Ramos (cell line): ENCODE results near the gene ARAP1.

Source experiments
- in situ Hi-C: fragments of 300-500 bp; cut with MboI; formaldehyde crosslinking; loops from one replicate; pipeline ENCODE4 v1.14.3; 2022; ENCODE audit warnings: low sequenced_read_pairs; ENCODE audit not compliant: unreplicated experiment

ARAP1 gene

DNA sequence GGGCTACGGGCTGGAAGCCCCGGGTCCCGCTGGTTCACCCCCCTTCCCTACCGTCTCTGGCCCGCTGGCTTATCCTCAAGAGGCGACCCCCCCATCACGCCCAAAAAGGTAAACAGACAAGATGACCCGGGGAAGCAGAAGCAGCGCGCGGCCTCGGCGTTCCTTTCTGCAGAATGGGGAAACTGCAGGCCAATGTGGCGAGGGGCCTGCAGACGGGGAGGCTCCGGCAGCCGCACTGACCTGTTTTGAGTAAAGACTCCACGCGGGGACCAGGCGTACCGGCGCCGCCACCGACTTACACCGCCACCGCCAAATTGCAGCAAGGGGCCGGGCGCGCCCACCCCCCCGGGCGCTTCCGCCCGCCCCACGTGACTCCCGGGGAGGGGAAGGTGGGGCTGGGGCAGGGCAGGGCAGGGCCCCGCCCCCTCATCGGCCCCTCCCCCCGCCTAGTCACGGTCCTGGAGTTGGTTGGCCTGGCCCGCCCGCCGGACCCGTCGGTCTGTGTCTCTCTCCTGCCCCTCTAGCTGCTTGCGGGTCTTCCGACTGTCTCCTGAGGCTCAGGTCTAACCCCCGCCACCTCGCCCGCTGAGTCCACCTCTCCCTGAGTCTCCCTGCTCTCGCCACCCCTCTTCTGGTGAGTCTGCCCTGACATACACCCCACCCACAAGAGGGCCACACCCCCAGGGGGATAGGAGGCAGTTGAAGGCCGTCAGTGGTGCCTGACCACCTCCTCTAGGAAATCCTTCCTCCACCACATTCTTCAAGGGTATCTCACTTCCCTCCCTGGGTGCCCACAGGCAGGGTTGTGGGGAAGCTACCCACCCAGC lies at the start of gene ARAP1:
TSS of gene ARAP1 (minus strand) at position 321 of the 827 bp plus-strand sequence. CDS start 25,280 bp downstream, outside the sequence.
- in situ Hi-C loops = no loop called here

DNA sequence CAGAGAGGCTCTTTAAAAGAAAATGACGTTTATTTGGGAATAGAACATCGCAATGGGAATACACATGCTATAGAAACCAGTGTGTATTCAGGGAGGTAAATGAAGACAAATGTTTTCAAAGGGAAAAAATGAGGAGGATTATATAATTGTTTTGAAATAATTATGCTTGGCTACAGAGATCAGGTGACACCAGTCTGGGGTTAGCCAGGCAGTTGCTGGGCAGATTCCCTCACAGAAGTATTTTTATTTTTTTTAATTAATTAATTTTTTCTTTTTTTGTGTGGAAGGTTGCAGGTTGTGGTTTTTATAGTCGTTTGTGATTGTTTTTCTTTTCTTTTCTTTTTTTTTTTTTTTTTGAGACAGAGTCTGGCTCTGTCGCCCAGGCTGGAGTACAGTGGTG lies 47.2 kb upstream of the ARAP1 start:
- in situ Hi-C loops = no loop called here

DNA sequence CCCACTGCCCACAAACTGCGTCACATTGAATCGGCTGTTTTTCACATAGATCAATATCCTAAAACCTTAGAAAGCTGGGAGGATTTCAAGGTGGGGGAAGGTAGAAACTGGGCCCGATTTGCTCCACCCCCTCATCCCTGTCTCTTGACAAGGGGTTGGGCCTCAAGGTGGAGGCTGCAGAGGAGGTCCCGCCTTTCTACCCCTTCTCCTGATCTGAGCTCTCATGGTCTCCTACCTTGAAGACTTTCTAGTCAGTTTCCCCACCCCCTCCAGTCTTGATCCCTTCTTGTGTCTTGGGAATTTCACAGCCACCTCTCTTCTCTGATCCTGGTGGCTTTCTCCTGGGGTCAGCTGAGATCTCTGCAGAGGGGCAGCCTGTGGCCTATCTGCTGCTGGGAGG lies 46.2 kb upstream of the ARAP1 start:
- in situ Hi-C loops = no loop called here

DNA sequence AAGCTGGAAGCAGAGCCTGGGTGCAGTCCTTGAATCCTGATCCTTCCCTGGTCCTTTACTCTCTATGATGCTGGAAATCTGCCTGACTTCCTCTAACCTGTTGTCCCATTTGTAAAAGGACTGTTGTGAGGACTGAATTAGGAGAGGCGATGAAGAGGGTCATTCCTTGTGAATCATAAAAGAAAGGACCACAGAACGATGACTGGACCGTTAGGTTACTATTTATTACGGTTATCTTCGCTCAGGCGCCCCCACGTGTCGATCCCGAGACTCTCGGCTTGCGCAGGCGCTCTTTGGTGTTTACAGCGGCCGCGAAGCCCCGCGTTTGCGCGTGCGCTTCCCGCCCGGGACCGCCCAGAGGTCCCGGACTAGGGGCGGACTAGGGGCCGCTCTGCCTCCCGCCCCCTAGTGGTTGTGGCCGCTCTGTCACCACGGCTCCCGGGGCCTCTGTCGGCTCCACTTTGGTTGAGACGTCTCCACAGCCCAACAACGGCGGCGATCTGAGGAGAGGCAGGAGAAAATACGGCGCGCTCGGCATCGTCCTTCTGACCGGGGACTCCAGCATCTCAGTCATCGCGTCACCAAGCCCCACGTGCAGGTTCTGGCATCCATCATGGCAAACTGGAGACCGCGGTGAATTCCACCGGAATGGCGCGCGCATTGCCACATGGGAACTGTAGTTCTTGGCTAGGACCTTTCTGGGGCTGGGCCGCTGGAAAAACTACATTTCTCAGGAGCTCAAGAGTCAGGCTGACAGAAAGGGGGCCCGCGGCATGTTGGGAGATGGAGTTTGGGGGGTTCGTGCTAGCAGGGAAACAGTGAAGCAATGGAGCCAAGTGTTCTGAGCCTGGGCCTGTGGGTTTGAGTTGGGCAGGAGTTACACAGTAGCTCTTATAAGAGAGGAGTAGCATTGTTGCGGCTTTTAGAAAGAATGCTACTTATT lies 41.5 kb upstream of the ARAP1 start, which contains the start of gene STARD10:
TSS of gene STARD10 (minus strand) at position 623 of the 943 bp plus-strand sequence. CDS start 12,866 bp downstream, outside the sequence.
- in situ Hi-C loops = loop anchor here (5.0 kb wide), 1 partner anchor 71 kb away; no protein-coding TSS in a partner anchor

DNA sequence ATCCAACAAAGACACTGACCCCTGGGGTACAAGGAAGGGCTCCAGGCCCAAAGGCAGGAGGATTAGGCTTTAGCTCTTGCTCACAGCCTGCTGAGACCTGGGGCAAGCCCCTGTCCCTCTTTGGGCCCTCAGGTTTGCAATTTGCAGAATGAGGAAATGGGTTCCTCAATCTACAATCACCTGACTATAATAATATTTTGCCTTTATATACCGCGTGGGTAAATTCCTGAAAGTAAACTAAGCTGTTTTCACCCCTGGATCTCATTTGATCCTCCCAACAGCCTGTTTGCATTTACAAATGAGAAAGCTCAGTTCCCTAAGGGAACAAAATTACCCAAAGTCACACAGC lies 40.8 kb upstream of the ARAP1 start:
- in situ Hi-C loops = loop anchor here (5.0 kb wide), 1 partner anchor 71 kb away; no protein-coding TSS in a partner anchor

DNA sequence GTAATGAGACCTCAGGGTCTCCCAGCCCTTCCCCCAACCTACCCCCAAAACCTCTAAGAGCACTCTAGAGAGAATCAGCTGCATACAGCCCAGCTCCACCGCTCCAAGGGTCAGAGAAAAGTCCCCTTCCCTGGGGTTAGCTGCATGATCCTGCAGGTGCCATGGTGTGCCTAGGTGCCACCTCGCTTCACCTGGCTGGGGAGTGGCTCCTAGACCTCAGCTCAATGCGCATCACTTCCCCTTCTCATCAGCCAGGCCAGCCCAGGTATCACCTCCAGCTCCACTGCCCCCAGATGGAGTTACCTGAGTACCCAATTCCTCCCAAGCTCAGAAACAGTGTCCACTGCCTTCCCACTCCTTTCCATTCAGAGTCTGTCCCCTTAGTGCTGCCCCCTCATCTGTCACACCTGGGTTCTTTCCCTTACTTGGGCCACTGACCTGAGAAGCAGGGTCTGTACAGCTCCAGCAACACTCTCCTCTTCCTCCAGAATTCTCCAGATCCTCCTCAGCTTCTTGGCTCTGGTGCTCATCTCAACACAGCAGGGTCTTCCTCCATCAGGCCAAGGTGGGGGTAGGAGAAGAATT lies 40.3 kb upstream of the ARAP1 start:
- in situ Hi-C loops = loop anchor here (5.0 kb wide), 1 partner anchor 70 kb away; no protein-coding TSS in a partner anchor

DNA sequence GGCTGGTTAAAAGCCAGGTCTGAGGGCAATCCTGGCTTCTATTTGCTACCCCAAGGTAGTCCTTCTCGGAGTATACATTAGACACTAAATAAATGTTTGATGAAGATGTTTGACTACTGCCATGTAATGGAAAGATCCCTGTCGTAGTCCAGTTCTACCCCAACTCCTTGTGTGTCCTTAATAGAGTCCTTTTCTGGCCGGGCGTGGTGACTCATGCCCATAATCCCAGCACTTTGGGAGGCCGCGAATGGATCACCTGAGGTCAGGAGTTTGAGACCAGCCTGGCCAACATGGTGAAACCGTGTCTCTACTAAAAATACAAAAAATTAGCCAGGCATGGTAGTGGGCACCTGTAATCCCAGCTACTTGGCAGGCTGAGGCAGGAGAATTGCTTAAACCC lies 39.0 kb upstream of the ARAP1 start:
- in situ Hi-C loops = loop anchor here (5.0 kb wide), 1 partner anchor 69 kb away; no protein-coding TSS in a partner anchor

DNA sequence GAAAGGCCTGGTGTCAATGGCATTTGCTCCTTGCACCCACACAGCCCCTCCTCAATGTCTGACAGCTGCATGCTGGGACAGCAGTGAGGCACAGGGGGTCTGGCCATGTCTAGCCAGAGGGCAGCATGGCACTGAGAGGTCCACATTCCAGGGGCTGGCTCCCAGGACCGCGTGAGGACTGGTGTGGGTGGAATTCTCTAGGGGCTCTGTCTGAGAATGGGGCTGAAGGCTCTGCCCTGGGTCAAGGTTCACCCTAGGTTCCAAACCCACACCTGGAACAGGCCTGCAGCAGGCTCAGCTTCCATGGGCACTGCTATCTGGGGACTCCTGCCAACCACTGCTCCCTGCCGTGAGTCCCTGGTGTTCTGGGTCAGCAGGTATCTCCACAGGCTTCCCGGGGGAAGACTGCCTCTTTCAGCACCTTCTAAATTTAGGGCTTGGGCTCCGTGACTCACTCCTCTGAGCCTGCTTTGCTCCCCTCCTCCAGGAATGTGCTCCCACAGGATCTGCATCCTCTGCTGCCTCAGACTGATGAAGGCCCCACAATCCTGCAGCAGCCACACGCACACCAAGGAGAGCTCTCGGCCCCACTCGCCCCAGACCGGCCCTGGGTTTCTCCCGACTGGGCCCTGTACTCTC lies 37.4 kb upstream of the ARAP1 start:
- in situ Hi-C loops = loop anchor here (5.0 kb wide), 1 partner anchor 67 kb away; no protein-coding TSS in a partner anchor

DNA sequence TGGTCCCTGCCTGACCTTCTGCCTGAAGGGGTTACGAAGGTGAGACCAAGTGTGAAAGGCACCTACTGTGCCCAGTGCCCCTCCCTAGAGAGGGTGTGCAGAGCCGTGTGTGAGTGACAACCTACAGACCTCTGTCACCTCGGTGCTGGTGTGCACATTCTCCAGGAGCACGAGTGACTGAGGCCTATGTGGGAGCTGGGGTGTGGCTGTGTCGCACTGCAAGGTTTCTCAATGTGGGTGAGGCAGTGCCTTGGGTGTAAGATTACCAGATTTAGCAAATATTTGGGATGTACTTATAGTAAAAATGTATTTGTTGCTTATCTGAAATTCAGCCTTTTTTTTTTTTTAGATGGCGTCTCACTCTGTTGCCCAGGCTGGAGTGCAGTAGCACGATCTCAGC lies 36.0 kb upstream of the ARAP1 start:
- in situ Hi-C loops = no loop called here

DNA sequence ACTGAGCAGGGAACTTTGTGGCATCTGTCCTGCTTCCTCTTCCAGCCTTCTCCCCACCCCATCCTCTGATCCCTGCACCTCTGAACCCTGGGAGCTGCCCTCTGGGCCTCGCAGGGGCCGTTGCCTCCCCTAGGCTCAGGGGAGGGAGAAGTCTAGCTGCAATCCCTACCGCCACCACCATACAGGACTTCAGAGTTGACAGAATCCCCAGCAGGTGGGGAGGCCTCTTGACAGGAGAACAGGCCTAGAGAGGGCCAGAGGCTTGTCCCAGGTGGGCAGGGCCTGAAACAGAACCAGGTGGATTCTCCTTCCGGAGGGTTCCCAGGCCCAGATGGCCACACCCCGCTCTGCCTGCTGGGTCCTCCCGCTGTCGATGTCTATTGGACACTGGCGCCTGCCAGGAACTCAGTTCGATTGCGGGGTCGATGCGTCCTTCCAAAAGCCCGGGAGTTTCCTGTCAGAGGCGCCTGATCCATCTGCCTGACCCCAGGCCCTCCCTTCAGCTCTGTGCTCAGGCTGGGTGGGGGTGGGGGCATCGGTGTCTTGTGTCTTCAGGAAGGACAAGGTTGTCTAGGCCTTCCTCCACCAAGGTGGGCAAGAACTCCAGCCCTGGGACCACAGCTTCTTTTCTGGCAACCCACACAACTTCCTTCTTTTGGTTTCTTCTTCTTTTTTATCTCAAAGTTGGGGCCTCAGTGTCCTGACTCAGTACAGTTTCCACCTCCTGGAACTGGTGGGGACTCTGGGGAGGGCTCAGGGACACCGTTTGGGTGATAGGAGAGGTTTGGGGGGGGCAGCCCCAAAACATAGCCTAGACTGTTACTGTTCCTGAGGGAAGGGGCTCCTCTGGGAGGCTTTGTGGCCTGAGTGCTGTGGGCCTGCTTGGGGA lies 35.3 kb upstream of the ARAP1 start:
- in situ Hi-C loops = no loop called here

DNA sequence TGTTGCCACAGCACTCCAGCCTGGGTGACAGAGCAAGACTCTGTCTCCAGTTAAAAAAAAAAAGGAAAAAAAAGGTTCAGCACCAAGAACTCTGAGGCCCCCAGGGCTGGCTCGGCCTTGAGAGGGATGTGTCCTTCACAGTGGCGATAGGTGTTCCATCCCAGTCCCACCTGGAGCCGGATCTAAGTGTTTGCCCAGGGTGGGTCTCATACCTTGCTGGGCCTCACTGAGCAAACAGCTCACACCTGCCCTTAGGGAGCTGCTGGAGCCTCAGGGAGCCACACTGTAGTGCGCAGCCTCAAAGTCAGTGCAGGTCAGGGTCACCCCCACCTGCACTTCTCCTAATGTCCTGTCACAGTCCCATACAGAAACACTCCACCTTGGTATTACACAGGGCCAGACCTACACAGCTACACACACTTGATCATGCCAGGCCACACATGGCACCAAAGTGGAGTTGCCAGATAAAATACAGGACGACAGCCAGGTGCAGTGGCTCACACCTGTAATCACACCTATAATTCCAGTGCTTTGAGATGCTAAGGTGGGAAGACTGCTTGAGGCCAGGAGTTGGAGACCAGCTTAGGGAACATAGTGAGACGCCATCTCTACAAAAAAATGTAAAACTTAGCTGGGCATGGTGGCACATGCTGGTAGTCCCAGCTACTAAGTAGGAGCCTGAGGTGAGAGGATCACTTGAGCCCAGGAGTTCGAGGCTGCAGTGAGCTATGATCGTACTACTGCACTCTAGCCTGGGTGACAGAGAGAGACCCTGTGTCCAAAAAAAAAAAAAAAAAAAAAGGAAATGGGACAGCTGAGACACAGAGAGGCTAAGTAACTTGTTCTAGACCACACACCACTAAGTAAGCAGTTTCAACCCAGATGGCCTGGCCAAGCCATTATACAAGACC lies 34.4 kb upstream of the ARAP1 start:
- in situ Hi-C loops = no loop called here

DNA sequence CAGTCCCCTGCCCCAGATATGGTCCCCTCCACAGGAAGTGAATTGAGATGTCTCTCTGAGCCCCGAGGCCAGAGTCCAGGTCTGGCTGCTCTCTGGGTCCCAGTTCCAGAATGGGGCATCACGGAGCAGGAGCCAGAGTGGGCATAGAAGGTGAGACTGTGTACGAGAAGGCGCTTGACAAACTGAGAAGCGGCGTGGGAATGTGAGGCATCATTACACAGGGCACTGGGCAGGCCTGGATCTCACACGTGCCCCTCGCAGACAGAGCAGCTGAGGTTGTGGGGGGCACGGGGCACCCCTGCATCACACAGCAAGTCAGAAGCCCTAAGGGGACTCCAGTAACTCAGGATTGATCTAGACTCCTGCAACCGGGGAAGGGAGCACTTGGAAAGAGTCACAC lies 32.5 kb upstream of the ARAP1 start:
- in situ Hi-C loops = no loop called here

DNA sequence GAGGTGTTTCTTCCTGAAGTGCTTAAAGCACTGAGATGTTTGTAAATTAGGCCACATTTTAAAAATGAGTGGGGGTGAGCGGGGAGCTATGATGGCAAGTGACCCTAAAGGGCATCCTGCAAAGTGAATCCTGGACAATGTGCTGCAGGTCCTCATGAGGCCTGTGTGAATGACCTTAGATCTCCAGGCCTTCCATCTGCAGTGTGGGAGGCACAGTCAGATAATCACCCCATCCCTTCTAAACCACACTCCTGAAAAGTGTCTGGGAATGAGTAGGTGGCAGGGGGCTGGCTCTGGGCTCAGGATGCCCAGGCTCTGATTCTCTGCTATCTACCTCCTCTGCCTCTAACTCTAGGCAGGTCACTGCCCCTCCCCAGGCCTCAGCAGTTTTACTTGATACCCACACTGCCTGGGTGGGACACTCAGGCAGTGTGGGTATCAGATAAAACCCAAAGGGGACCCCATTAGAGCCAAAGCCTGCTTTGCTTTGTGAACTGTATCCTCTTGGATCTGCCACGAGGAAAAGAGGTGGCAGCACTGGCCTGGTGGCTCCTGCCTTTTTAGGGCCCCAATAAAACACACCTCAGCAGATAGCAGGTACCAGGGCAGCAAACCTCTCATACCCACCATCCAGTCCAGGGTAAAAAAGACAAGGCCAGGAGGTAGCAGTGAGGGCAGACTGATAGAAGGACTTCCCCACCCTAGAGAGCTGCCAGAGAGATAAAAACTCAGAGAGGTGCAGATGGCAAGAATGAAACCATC lies 31.1 kb upstream of the ARAP1 start:
- in situ Hi-C loops = no loop called here

DNA sequence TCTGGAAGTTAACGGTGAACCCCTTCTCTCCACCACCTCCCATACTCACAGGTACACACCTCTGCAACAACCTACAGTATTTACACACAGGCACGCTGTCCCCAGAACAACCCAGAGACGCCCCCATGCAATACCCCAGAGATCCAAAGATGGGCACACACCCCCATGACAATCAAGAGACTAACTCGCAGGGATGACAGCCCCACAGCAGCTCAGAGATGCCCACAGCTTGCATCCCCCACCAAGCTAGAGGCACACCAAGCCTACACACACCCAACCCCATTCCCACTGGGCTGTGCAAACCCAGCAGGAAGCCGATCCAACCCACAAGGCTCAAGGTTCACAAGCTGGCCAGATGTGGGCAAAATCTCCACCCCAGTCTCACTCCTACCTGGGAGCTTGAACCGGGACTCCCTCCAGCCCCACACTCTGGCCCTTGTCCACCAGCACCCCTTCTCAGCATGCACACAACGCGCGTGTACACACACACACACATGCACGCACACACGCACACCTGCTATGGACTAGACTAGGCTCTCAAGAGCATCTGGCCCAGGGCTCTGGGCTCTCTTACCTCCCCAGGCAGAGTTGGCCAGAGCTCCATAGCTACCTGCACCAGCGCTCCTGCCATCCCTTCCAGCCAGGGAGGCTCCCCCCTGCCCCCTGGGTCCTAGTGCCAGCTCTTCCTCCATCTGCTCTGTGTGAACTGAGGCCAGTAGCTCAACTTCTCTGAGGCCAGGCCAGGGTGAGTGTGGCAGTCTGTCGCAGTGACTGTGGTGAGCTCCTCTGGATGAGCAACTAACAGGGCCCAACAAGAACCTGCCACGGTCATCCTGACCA lies 30.1 kb upstream of the ARAP1 start:
- in situ Hi-C loops = no loop called here

DNA sequence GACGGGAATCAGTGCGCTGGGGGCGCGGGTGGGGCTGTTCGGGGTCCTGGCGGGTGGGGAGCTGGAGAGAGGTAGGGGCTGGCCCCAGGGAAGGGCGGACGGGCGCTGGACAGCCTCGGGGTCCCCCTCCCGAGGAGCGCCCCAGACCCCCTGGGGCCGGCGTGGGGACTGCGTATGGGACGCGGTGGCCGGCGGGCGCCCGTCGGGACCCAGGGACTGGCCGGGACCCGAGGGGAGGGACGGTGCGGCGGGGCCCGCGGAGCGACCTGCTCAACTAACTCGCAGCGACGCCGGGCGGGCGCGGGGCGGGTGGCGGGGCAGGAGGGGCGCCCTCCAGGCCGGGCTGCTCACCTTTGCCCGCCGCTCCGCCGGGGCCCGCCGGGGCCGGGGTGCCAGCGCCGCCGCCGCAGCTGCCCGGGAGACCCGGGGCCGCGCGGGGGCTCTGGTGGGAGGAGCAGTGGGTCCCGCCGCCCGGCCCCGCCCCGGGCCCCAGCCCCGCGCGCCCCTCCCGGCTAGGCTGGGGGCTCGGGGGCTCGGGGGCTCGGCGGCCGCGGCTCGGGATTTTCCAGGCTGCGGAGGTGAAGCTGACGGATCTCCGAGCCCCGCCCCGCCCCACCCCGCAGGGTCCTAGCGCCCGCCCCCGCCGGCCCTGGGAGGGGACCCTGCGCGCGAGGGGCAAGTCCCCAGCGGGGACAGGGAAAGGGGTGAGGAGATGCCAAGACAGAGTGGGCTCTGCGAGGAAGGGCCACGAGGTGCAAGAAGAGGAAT lies 29.3 kb upstream of the ARAP1 start:
- in situ Hi-C loops = no loop called here

DNA sequence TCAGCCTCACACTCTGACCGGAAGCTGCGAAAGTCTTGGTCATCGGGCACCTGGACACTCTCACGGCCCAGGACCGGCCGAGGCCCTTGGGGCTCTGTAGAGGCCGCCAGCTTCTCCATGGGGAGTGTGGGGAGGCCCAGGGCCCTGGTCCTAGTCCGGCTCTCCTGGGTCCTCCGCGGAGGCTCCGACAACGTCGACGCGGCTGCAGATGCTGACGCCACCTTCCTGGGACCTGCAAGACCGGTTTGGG lies 28.8 kb upstream of the ARAP1 start:
- in situ Hi-C loops = no loop called here
